Mucosa of descending colon (tissue), 3 donors: ENCODE results near the gene RPRD1B. TPM values are rescaled to one million over a fixed set of nuclear protein-coding genes. Genes with fewer than 3 reads are reported as not detected.
A peak's percentile ranks its signal among the peaks of the same experiment; 100 is the strongest.

Experiments used
- ATAC-seq: fragments of 200-7000 bp; cut with Tn5 transposase; one replicate; pipeline ENCODE4 v1.9.1; 2020; ENCODE audit warnings: mild to moderate bottlenecking, moderate library complexity
- DNase-seq, 3 donors: peaks; one replicate each; pipeline ENCODE4 v3.0.0-alpha.2; 2020
- H3K36me3 ChIP-seq: fragments of 200-600 bp; one replicate; pipeline ENCODE4 v1.8.0; 2021; ENCODE audit warnings: low read depth, mild to moderate bottlenecking
- H3K4me1 ChIP-seq: fragments of 200-600 bp; one replicate; pipeline ENCODE4 v1.8.0; 2021; ENCODE audit warnings: low read depth, mild to moderate bottlenecking
- H3K4me3 ChIP-seq: fragments of 200-600 bp; one replicate; pipeline ENCODE4 v1.8.0; 2021; ENCODE audit warnings: mild to moderate bottlenecking
- H3K9me3 ChIP-seq: fragments of 200-600 bp; one replicate; pipeline ENCODE4 v1.8.0; 2021; ENCODE audit warnings: mild to moderate bottlenecking
- CTCF ChIP-seq: fragments of 200-600 bp; IDR thresholded peaks from one replicate; pipeline ENCODE4 v1.8.0; 2022; ENCODE audit warnings: antibody characterized with exemption, mild to moderate bottlenecking
- intact Hi-C, 2 donors: fragments of 100-400 bp; cut with DNase I in 1 of 2; cut with micrococcal nuclease in 1 of 2; formaldehyde crosslinking; loops; one replicate each; pipeline versions ENCODE4 v1.11.0 to v1.11.1; 2022; cut with DNase I, micrococcal nuclease
- total RNA-seq, 3 donors: library from RNA; stranded (reverse); fragmentation: NEBNext Ultra II Directional in 2 of 3; extraction: Animal tissue kit (Norgen Biotek cat#: 25700) in 2 of 3; gene quantifications; one replicate each; pipeline versions ENCODE4 v1.2.1 to v1.2.4, GENCODE V29; 2021 to 2023
- donor health status: DM: no; HTN: no; CAD: no; lungs with moderate emphysema.
- donor health status: DM: no; HTN: no; CAD: no.
- donor health status: DM: no; HTN: yes; CAD: no.

RPRD1B gene
- total RNA-seq, 3 donors from 2014 or later, result 28.2 to 36.3 (median 32.9) TPM

GRCh38 chr20:38120625-38120988 is 87.1 kb downstream of the RPRD1B start:
- intact Hi-C loops, result no loop called here
- no peak overlapping the region for H3K4me3 ChIP-seq
- no peaks in the 10 kb centered on the region for H3K9me3 ChIP-seq
- no peak for DNase-seq
- no peaks in the 10 kb centered on the region for H3K36me3 ChIP-seq
- H3K4me1 ChIP-seq, result no peaks in the 10 kb centered on the region
- no peak for ATAC-seq
- TF ChIP-seq CTCF, result no peak

- no peak for TF ChIP-seq CTCF
- DNase-seq, result no peak
Observed at GRCh38 chr20:38121741-38122140, 88.2 kb downstream of the RPRD1B start.

GRCh38 chr20:38123021-38123587 is 89.6 kb downstream of the RPRD1B start:
- no peak for ATAC-seq
- Histone ChIP-seq H3K4me3 (no peak overlapping the region), H3K9me3 (no peaks in the 10 kb centered on the region), H3K4me1 (peaks cover 5% of the 10 kb centered on the region), H3K36me3 (no peaks in the 10 kb centered on the region)
- intact Hi-C loops, result no loop called here
- DNase-seq, result no peak
- TF ChIP-seq CTCF, result no peak

More at GRCh38 chr20:38121741-38122140, 88.2 kb downstream of the RPRD1B start:
- no peak overlapping the region for H3K4me3 ChIP-seq
- H3K4me1 ChIP-seq, result no peaks in the 10 kb centered on the region
- no peaks in the 10 kb centered on the region for H3K9me3 ChIP-seq
- ATAC-seq, result no peak
- intact Hi-C loops, result no loop called here
- H3K36me3 ChIP-seq, result no peaks in the 10 kb centered on the region

GRCh38 chr20:38125157-38126056 is 91.9 kb downstream of the RPRD1B start:
- ATAC-seq (peak; percentile 72), DNase-seq (peak; percentile 74 to 83 (median 79))
- intact Hi-C loops, result no loop called here
- no peak for TF ChIP-seq CTCF
- Histone ChIP-seq H3K4me3 (no peak overlapping the region), H3K9me3 (no peaks in the 10 kb centered on the region), H3K4me1 (peaks cover 5% of the 10 kb centered on the region), H3K36me3 (no peaks in the 10 kb centered on the region)

GRCh38 chr20:38126146-38126921 is 92.8 kb downstream of the RPRD1B start:
- Histone ChIP-seq H3K4me3 (no peak overlapping the region), H3K4me1 (peaks cover 5% of the 10 kb centered on the region), H3K9me3 (no peaks in the 10 kb centered on the region), H3K36me3 (no peaks in the 10 kb centered on the region)
- ATAC-seq (no peak), DNase-seq (no peak)
- TF ChIP-seq CTCF, result no peak
- intact Hi-C loops, result no loop called here
